Adrenal gland (tissue), 5 donors: ENCODE results near the gene DHRS13.

Source experiments
- POLR2A ChIP-seq, 2 donors: fragments of 450-650 bp; IDR thresholded peaks; one replicate each; pipeline ENCODE4 v1.6.1; 2017; ENCODE audit warnings: antibody characterized with exemption in 2 of 2, mild to moderate bottlenecking in 2 of 2, moderate library complexity in 1 of 2
- TF ChIP-seq, protein P1 (sequence below), 6 experiments: fragments of 450-650 bp in 4 of 6; fragments of 200-600 bp in 2 of 6; sonication (generic) in 1 of 6; IDR thresholded peaks; 1 replicate in 5 of 6; 2 replicates in 1 of 6; pipeline versions ENCODE4 v1.5.1 to v1.8.0; 2016 to 2021; ENCODE audit warnings: antibody characterized with exemption in 6 of 6, mild to moderate bottlenecking in 2 of 6, moderate library complexity in 1 of 6
- donor health status: DM: no; HTN: no; CAD: no.

DNA sequence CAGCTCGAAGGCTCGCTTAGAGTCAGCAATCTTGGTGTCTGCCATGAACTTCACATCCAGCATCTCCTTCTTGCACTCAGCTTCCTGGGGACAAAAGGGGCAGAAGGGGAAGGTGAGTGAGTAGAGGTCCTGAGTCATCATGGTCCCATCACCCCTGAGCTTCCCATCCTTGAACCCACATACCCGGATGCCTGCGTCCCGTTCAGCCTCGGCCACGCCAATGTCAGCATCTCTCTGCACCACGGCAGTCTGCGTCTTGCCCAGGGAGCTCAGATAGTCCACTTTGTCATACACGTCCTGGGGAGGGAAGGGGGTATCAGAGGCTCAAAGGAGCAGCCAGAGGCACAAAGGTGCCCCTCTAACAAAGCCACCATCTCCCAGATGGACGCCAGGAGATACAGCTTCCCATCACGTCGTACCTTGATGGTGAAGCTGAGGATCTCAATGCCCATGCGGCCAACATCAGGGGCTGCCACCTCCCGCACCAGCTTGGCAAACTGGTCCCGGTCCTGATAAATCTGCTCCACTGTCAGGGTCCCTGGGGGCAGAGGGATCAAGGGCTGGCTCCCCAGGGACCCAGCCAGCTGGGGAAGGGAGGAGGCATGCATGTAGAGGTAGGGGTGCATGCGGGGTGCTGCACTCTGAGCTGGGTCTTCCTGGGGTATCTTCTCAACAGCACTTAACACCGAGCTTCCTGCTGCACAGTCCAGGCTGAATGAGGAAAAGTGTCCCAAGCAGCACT is 20.6 kb downstream of the DHRS13 start:
- TF ChIP-seq, protein P1, sequence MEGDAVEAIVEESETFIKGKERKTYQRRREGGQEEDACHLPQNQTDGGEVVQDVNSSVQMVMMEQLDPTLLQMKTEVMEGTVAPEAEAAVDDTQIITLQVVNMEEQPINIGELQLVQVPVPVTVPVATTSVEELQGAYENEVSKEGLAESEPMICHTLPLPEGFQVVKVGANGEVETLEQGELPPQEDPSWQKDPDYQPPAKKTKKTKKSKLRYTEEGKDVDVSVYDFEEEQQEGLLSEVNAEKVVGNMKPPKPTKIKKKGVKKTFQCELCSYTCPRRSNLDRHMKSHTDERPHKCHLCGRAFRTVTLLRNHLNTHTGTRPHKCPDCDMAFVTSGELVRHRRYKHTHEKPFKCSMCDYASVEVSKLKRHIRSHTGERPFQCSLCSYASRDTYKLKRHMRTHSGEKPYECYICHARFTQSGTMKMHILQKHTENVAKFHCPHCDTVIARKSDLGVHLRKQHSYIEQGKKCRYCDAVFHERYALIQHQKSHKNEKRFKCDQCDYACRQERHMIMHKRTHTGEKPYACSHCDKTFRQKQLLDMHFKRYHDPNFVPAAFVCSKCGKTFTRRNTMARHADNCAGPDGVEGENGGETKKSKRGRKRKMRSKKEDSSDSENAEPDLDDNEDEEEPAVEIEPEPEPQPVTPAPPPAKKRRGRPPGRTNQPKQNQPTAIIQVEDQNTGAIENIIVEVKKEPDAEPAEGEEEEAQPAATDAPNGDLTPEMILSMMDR (IDR thresholded peaks at IDR 0.05) = no peak
- TF ChIP-seq POLR2A (IDR thresholded peaks at IDR 0.05) = no peak
